HepG2 (cell line): ENCODE results near the gene MRPL10. TPM values are rescaled to one million over a fixed set of nuclear protein-coding genes. Genes with fewer than 3 reads are reported as not detected.

Experiments used
- ATRX ChIP-seq: sonication (generic); formaldehyde crosslinking; IDR thresholded peaks from 2 replicates; pipeline ENCODE4 v1.4.0; 2020; ENCODE audit warnings: missing genetic modification reagents, borderline replicate concordance
- CSRNP1 ChIP-seq: sonication (generic); formaldehyde crosslinking; IDR thresholded peaks from 2 replicates; pipeline ENCODE4 v1.8.1; 2023; ENCODE audit warnings: mild to moderate bottlenecking, missing genetic modification reagents
- EED ChIP-seq: sonication (generic); formaldehyde crosslinking; IDR thresholded peaks from 2 replicates; pipeline ENCODE4 v1.5.0; 2020; ENCODE audit warnings: mild to moderate bottlenecking, missing genetic modification reagents
- FOSL1 ChIP-seq: sonication (generic); formaldehyde crosslinking; IDR thresholded peaks from 2 replicates; pipeline ENCODE4 v1.9.0; 2021; ENCODE audit warnings: missing genetic modification reagents, borderline replicate concordance
- GATAD1 ChIP-seq: IDR thresholded peaks from 2 replicates; pipeline ENCODE4 v1.6.1; 2016; ENCODE audit warnings: missing genetic modification reagents, missing compliant biosample characterization
- HNRNPLL ChIP-seq: fragments of 200-400 bp; formaldehyde crosslinking; IDR thresholded peaks from 2 replicates; pipeline ENCODE4 v1.6.1; 2017; ENCODE audit warnings: mild to moderate bottlenecking, low read depth, low read length; ENCODE audit not compliant: poor library complexity, severe bottlenecking
- HOXA7 ChIP-seq: sonication (generic); formaldehyde crosslinking; IDR thresholded peaks from 2 replicates; pipeline ENCODE4 v1.8.1; 2022; ENCODE audit warnings: mild to moderate bottlenecking, missing genetic modification reagents, moderate library complexity
- LCORL ChIP-seq, 2 experiments: fragments of 450-650 bp in 1 of 2; sonication (generic) in 1 of 2; formaldehyde crosslinking in 1 of 2; IDR thresholded peaks; 2 replicates each; pipeline versions ENCODE4 v1.5.0 to v1.6.1; 2017 to 2020; ENCODE audit warnings: antibody characterized with exemption in 1 of 2, missing genetic modification reagents in 1 of 2
- MAX ChIP-seq: IDR thresholded peaks from 2 replicates; pipeline ENCODE4 v1.6.1; 2012; ENCODE audit warnings: inconsistent platforms
- NFE2 ChIP-seq: sonication (generic); formaldehyde crosslinking; IDR thresholded peaks from 2 replicates; pipeline ENCODE4 v1.4.0; 2020; ENCODE audit warnings: missing genetic modification reagents
- NFYC ChIP-seq: IDR thresholded peaks from 2 replicates; pipeline ENCODE4 v1.6.1; 2016; ENCODE audit warnings: missing genetic modification reagents, missing compliant biosample characterization
- NR2F1 ChIP-seq, 2 experiments: fragments of 450-650 bp in 1 of 2; formaldehyde crosslinking in 1 of 2; IDR thresholded peaks; 2 replicates each; pipeline versions ENCODE4 v1.5.0 to v1.6.1; 2016 to 2020; ENCODE audit warnings: mild to moderate bottlenecking in 1 of 2, missing compliant biosample characterization in 1 of 2, missing genetic modification reagents in 1 of 2, moderate library complexity in 1 of 2
- RELA ChIP-seq: sonication (generic); formaldehyde crosslinking; IDR thresholded peaks from 2 replicates; pipeline ENCODE4 v1.4.0; 2020; ENCODE audit warnings: missing genetic modification reagents
- TFDP2 ChIP-seq: sonication (generic); formaldehyde crosslinking; IDR thresholded peaks from 2 replicates; pipeline ENCODE4 v1.4.0; 2020; ENCODE audit warnings: missing genetic modification reagents
- THYN1 ChIP-seq: sonication (generic); formaldehyde crosslinking; IDR thresholded peaks from 2 replicates; pipeline ENCODE4 v1.8.1; 2023; ENCODE audit warnings: low read depth, mild to moderate bottlenecking, moderate library complexity, missing genetic modification reagents, borderline replicate concordance
- ZBTB4 ChIP-seq: sonication (generic); formaldehyde crosslinking; IDR thresholded peaks from 2 replicates; pipeline ENCODE4 v1.4.0; 2020; ENCODE audit warnings: missing genetic modification reagents, mild to moderate bottlenecking, borderline replicate concordance
- ZNF547 ChIP-seq: sonication (generic); formaldehyde crosslinking; IDR thresholded peaks from 2 replicates; pipeline ENCODE4 v1.5.1; 2020; ENCODE audit warnings: mild to moderate bottlenecking, missing genetic modification reagents
- ZNF563 ChIP-seq: sonication (generic); formaldehyde crosslinking; IDR thresholded peaks from 2 replicates; pipeline ENCODE4 v1.8.0; 2022; ENCODE audit warnings: mild to moderate bottlenecking, moderate library complexity, missing genetic modification reagents
- ZNF652 ChIP-seq: IDR thresholded peaks from 2 replicates; pipeline ENCODE4 v1.6.1; 2016; ENCODE audit warnings: low read depth, borderline replicate concordance
- ZNF678 ChIP-seq: sonication (generic); formaldehyde crosslinking; IDR thresholded peaks from 2 replicates; pipeline ENCODE4 v1.4.0; 2020; ENCODE audit warnings: mild to moderate bottlenecking, missing genetic modification reagents
- ZNF691 ChIP-seq: sonication (generic); formaldehyde crosslinking; IDR thresholded peaks from 2 replicates; pipeline ENCODE4 v1.4.0; 2020; ENCODE audit warnings: missing genetic modification reagents, low read depth, mild to moderate bottlenecking, borderline replicate concordance
- polyA plus RNA-seq, 8 experiments: library from polyadenylated mRNA; depleted of rRNA in 3 of 8; stranded (reverse) in 7 of 8; unstranded in 1 of 8; fragments of >200 nt; fragmentation: Illumina TruSeq in 4 of 8; extraction: Trizol in 4 of 8; gene quantifications; 2 replicates each; pipeline versions ENCODE4 v1.2.1 to v1.2.3, GENCODE V29; 2011 to 2016; ENCODE audit warnings: low read depth in 4 of 8, missing spikeins in 1 of 8, mixed read lengths in 1 of 8; ENCODE audit not compliant: insufficient read depth in 1 of 8
- total RNA-seq, 5 experiments: library from RNA; depleted of rRNA; stranded (reverse); fragments of >200 nt; fragmentation: Illumina TruSeq; extraction: Trizol; gene quantifications; 2 replicates each; pipeline ENCODE4 v1.2.3, GENCODE V29; 2016; ENCODE audit warnings: low read depth in 1 of 5

Gene MRPL10
- total and polyA plus RNA-seq, 2 of the 13 experiments (the other 11 are each of a cell fraction or from before 2014, with no cell fraction given) = 56.7 to 149 TPM

- TF ChIP-seq ZNF691 (0 out of 2 replicates have a peak, but pooled peaks have one; percentile 74), MAX (peak; percentile 67), NR2F1 (CRISPR knock-in tag; IDR thresholded peaks at IDR 0.05) (no peak), TFDP2 (CRISPR knock-in tag) (peak; percentile 77), NFE2 (CRISPR knock-in tag) (no peak), HNRNPLL (peak; percentile 97), ZNF563 (CRISPR knock-in tag) (peak; percentile 71; the same call in 1 of the 2 replicates), THYN1 (CRISPR knock-in tag) (no peak), FOSL1 (CRISPR knock-in tag) (peak; percentile 48; the same call in 1 of the 2 replicates), CSRNP1 (CRISPR knock-in tag) (no peak), NFYC (CRISPR knock-in tag) (peak; percentile 33; the same call in 1 of the 2 replicates), HOXA7 (no peak), ZNF547 (CRISPR knock-in tag) (peak; percentile 69; the same call in 1 of the 2 replicates), ZNF678 (CRISPR knock-in tag) (peak; percentile 65; the same call in 1 of the 2 replicates), ZBTB4 (CRISPR knock-in tag) (no peak), RELA (CRISPR knock-in tag) (0 out of 2 replicates have a peak, but pooled peaks have one; percentile 52), ZNF652 (CRISPR knock-in tag) (peak; percentile 97), LCORL (IDR thresholded peaks at IDR 0.05) (no peak), LCORL (CRISPR knock-in tag; IDR thresholded peaks at IDR 0.05) (peak; percentile 89; the same call in 1 of the 2 replicates), EED (CRISPR knock-in tag) (no peak), ATRX (CRISPR knock-in tag) (no peak), GATAD1 (CRISPR knock-in tag) (peak; percentile 43)
Observed at GRCh38 chr17:47850692-47851573, 19.6 kb upstream of the MRPL10 start, which contains the start of gene SP6 (continued).
